B cell (primary cell): ENCODE measurements around the gene RTP4.

Source experiments
- CTCF ChIP-seq: fragments of 200-600 bp; IDR thresholded peaks from one replicate; pipeline ENCODE4 v1.8.0; 2022; ENCODE audit warnings: antibody characterized with exemption, mild to moderate bottlenecking
- EZH2 ChIP-seq: IDR thresholded peaks from 2 replicates; pipeline ENCODE4 v1.6.1; 2012; ENCODE audit warnings: borderline replicate concordance, low read depth, mild to moderate bottlenecking, moderate library complexity, low read length; ENCODE audit not compliant: insufficient read depth, poor library complexity, severe bottlenecking

GRCh38 chr3:187325632-187326031 lies 42.6 kb upstream of the RTP4 start:
- no peak for TF ChIP-seq CTCF
- TF ChIP-seq EZH2: no peak
